ENCODE data around the gene CREBBP. TPM values are rescaled to one million over a fixed set of nuclear protein-coding genes. Genes with fewer than 3 reads are reported as not detected.

The CREBBP gene
- total RNA-seq, 2 donors from 2014 or later = 35.3 to 57.7 TPM

- intact Hi-C loops (cut with DNase I) = no loop called here
- no peak overlapping the region for H3K27ac ChIP-seq
Observed at GRCh38 chr16:3773663-3774062, 106.8 kb downstream of the CREBBP start.

GRCh38 chr16:3771513-3771912, 109.0 kb downstream of the CREBBP start:
- no peaks in the 10 kb centered on the region for H3K27me3 ChIP-seq
- TF ChIP-seq POLR2A (IDR thresholded peaks at IDR 0.05) (no peak), CTCF (IDR thresholded peaks at IDR 0.05) (no peak)
- no peaks in the 10 kb centered on the region for H3K9me3 ChIP-seq
- 93 to 95% methylated on average over 5 of the region's 5 CpGs for WGBS, 2 donors
- peaks cover 16 to 32% of the 10 kb centered on the region in 2 donors for H3K36me3 ChIP-seq (replicated peaks in 1 of 2; ENCODE audit: insufficient read depth in 1 of 2, low read depth in 2 of 2)
- no peak for DNase-seq
- H3K27ac ChIP-seq = no peak overlapping the region
- H3K4me1 ChIP-seq = peaks cover 9% of the 10 kb centered on the region
- intact Hi-C loops (cut with DNase I) = no loop called here
- no peak for ATAC-seq
- H3K4me3 ChIP-seq = no peak overlapping the region

More at GRCh38 chr16:3773663-3774062, 106.8 kb downstream of the CREBBP start:
- Histone ChIP-seq H3K4me1 (peaks cover 11% of the 10 kb centered on the region), H3K27me3 (no peaks in the 10 kb centered on the region), H3K9me3 (no peaks in the 10 kb centered on the region), H3K4me3 (no peak overlapping the region), H3K36me3 (replicated peaks in 1 of 2; ENCODE audit: insufficient read depth in 1 of 2, low read depth in 2 of 2) (peaks cover 22 to 24% of the 10 kb centered on the region in 2 donors)
- ATAC-seq (no peak), DNase-seq (no peak)
- WGBS, 2 donors = 93% methylated on average over 10 to 14 of the region's 14 CpGs
- TF ChIP-seq CTCF (IDR thresholded peaks at IDR 0.05) (no peak), POLR2A (IDR thresholded peaks at IDR 0.05) (no peak)

- H3K27me3 ChIP-seq = no peaks in the 10 kb centered on the region
- intact Hi-C loops (cut with DNase I) = no loop called here
- H3K4me1 ChIP-seq = peaks cover 4% of the 10 kb centered on the region
- 86 to 92% methylated on average over 13 of the region's 13 CpGs for WGBS, 2 donors
- TF ChIP-seq CTCF (IDR thresholded peaks at IDR 0.05) (no peak), POLR2A (IDR thresholded peaks at IDR 0.05) (no peak)
- ATAC-seq (no peak), DNase-seq (no peak)
- no peaks in the 10 kb centered on the region for H3K9me3 ChIP-seq
- H3K27ac ChIP-seq = no peak overlapping the region
- no peak overlapping the region for H3K4me3 ChIP-seq
- peaks cover 16 to 32% of the 10 kb centered on the region in 2 donors for H3K36me3 ChIP-seq (replicated peaks in 1 of 2; ENCODE audit: insufficient read depth in 1 of 2, low read depth in 2 of 2)
Observed at GRCh38 chr16:3770530-3770929, 110.0 kb downstream of the CREBBP start.

GRCh38 chr16:3769942-3770341, 110.6 kb downstream of the CREBBP start:
- intact Hi-C loops (cut with DNase I) = no loop called here
- Histone ChIP-seq H3K4me3 (no peak overlapping the region), H3K36me3 (replicated peaks in 1 of 2; ENCODE audit: insufficient read depth in 1 of 2, low read depth in 2 of 2) (peaks cover 16 to 32% of the 10 kb centered on the region in 2 donors), H3K9me3 (no peaks in the 10 kb centered on the region), H3K27me3 (no peaks in the 10 kb centered on the region), H3K27ac (no peak overlapping the region), H3K4me1 (peaks cover 4% of the 10 kb centered on the region)
- 95 to 96% methylated on average over 13 of the region's 13 CpGs for WGBS, 2 donors
- TF ChIP-seq POLR2A (IDR thresholded peaks at IDR 0.05) (no peak), CTCF (IDR thresholded peaks at IDR 0.05) (no peak)
- no peak for ATAC-seq
- DNase-seq = no peak

- H3K9me3 ChIP-seq = no peaks in the 10 kb centered on the region
- WGBS, 2 donors = 96% methylated on average over 12 of the region's 12 CpGs
Observed at GRCh38 chr16:3769013-3769412, 111.5 kb downstream of the CREBBP start.

More at GRCh38 chr16:3769013-3769412, 111.5 kb downstream of the CREBBP start:
- Histone ChIP-seq H3K4me3 (no peak overlapping the region), H3K36me3 (replicated peaks in 1 of 2; ENCODE audit: insufficient read depth in 1 of 2, low read depth in 2 of 2) (peaks cover 16 to 33% of the 10 kb centered on the region in 2 donors), H3K27me3 (no peaks in the 10 kb centered on the region), H3K27ac (no peak overlapping the region), H3K4me1 (peaks cover 4% of the 10 kb centered on the region)
- no peak for TF ChIP-seq POLR2A (IDR thresholded peaks at IDR 0.05)
- TF ChIP-seq CTCF (IDR thresholded peaks at IDR 0.05) = no peak
- ATAC-seq = no peak
- intact Hi-C loops (cut with DNase I) = no loop called here
- DNase-seq = no peak
